GM20431 (cell line): ENCODE data around the gene LHFPL2.
"Not testable (repeated sequence)": the region's sequence is repeated elsewhere in the genome, so short reads cannot be mapped to it uniquely, and the experiment has no call there.

ENCODE experiments used
- in situ Hi-C: fragments of 300-500 bp; cut with MseI, MboI; formaldehyde crosslinking; loops from one replicate; pipeline ENCODE4 v1.15.0; 2020; ENCODE audit warnings: low sequenced_read_pairs; ENCODE audit not compliant: unreplicated experiment

LHFPL2 gene

GRCh38 chr5:78648359-78649210 lies at the start of gene LHFPL2:
Gene LHFPL2, minus strand, starts transcription at chr5:78648772. Its CDS starts 138,559 bp downstream, at chr5:78510213.
- in situ Hi-C loops, result no loop called here

- in situ Hi-C loops, result no loop called here
Measured at GRCh38 chr5:78696637-78697036, 48.1 kb upstream of the LHFPL2 start.

- in situ Hi-C loops, result not testable (repeated sequence)
Measured at GRCh38 chr5:78696052-78696451, 47.5 kb upstream of the LHFPL2 start.

GRCh38 chr5:78693339-78693738 lies 44.8 kb upstream of the LHFPL2 start:
- in situ Hi-C loops, result no loop called here

GRCh38 chr5:78691084-78691960 lies 42.8 kb upstream of the LHFPL2 start:
- in situ Hi-C loops, result no loop called here

- in situ Hi-C loops, result no loop called here
Measured at GRCh38 chr5:78690253-78690972, 41.8 kb upstream of the LHFPL2 start.

- in situ Hi-C loops, result no loop called here
Measured at GRCh38 chr5:78689540-78690252, 41.1 kb upstream of the LHFPL2 start.

GRCh38 chr5:78687514-78687913 lies 38.9 kb upstream of the LHFPL2 start:
- in situ Hi-C loops, result not testable (repeated sequence)

GRCh38 chr5:78683905-78684304 lies 35.3 kb upstream of the LHFPL2 start:
- in situ Hi-C loops, result not testable (repeated sequence)

GRCh38 chr5:78679905-78680304 lies 31.3 kb upstream of the LHFPL2 start:
- in situ Hi-C loops, result no loop called here

- in situ Hi-C loops, result no loop called here
Measured at GRCh38 chr5:78677777-78678668, 29.5 kb upstream of the LHFPL2 start.

GRCh38 chr5:78675956-78676730 lies 27.6 kb upstream of the LHFPL2 start:
- in situ Hi-C loops, result no loop called here

- in situ Hi-C loops, result not testable (repeated sequence)
Measured at GRCh38 chr5:78673827-78674226, 25.3 kb upstream of the LHFPL2 start.

- in situ Hi-C loops, result no loop called here
Measured at GRCh38 chr5:78672154-78672553, 23.6 kb upstream of the LHFPL2 start.

GRCh38 chr5:78671609-78672008 lies 23.0 kb upstream of the LHFPL2 start:
- in situ Hi-C loops, result no loop called here

- in situ Hi-C loops, result no loop called here
Measured at GRCh38 chr5:78670701-78671269, 22.2 kb upstream of the LHFPL2 start.

GRCh38 chr5:78669331-78669730 lies 20.8 kb upstream of the LHFPL2 start:
- in situ Hi-C loops, result no loop called here
